Measurements from ENCODE around the gene HCFC1. TPM values are rescaled to one million over a fixed set of nuclear protein-coding genes. Genes with fewer than 3 reads are reported as not detected.
"Not testable (repeated sequence)": the region's sequence is repeated elsewhere in the genome, so short reads cannot be mapped to it uniquely, and the experiment has no call there.

Gene HCFC1
- total RNA-seq, 2 donors from 2014 or later: 36.6 to 80.5 TPM

DNA sequence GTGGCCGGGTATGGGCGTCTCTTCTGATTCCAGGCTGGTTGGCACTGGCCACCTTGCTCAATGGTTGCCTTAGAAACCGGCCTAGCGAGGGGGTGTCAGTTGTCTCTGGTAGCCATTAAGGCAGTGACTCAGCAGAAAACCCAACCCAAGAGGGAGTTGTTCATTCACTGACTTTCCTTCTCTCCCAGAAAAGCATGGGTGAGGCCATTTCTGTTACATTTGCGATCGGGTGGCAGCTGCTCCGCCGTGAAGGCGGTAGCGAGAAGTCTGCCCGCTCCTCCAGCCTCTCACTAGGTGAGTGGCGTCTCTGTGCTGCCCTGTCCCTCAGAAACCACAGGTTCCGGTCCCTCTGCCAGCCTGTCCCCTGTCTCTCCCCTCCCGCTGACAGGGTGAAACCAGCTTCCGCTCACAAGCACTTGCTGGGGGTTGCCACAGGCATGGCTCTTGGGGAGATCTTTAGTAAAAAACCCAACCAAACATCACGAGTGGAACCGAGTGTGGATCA, 30.6 kb upstream of the HCFC1 start:
- H3K4me3 ChIP-seq: no peak overlapping the region
- DNase-seq: no peak
- intact Hi-C loops (cut with DNase I): no loop called here
- no peaks in the 10 kb centered on the region for H3K9me3 ChIP-seq
- no peaks in the 10 kb centered on the region for H3K27me3 ChIP-seq
- TF ChIP-seq, protein P1, sequence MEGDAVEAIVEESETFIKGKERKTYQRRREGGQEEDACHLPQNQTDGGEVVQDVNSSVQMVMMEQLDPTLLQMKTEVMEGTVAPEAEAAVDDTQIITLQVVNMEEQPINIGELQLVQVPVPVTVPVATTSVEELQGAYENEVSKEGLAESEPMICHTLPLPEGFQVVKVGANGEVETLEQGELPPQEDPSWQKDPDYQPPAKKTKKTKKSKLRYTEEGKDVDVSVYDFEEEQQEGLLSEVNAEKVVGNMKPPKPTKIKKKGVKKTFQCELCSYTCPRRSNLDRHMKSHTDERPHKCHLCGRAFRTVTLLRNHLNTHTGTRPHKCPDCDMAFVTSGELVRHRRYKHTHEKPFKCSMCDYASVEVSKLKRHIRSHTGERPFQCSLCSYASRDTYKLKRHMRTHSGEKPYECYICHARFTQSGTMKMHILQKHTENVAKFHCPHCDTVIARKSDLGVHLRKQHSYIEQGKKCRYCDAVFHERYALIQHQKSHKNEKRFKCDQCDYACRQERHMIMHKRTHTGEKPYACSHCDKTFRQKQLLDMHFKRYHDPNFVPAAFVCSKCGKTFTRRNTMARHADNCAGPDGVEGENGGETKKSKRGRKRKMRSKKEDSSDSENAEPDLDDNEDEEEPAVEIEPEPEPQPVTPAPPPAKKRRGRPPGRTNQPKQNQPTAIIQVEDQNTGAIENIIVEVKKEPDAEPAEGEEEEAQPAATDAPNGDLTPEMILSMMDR (IDR thresholded peaks at IDR 0.05): no peak
- no peaks in the 10 kb centered on the region for H3K4me1 ChIP-seq
- H3K27ac ChIP-seq: no peak overlapping the region
- H3K36me3 ChIP-seq: no peaks in the 10 kb centered on the region
- H3K9ac ChIP-seq (ENCODE audit: low read depth in 2 of 2, low read length in 2 of 2): no peak overlapping the region

DNA sequence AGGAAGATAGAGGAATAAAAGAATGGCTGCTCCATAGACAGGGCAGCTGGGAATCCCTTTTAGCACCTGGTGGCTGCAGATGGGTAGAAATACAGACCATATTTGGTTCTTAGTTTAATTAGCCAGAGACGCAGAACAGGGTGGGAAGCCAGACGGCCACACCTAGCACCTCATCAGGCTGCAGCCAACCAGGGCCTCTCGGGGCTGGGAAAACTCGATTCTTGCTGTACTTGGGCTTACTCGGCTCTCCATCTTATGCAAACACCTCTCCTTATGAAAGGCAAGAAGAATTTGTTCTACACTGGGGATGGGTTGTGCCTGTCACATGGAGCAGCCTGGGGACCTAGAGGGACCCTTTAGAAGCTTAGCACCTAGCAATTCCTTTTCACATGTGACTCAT, 28.4 kb upstream of the HCFC1 start:
- H3K4me1 ChIP-seq: no peaks in the 10 kb centered on the region
- no peak for DNase-seq
- TF ChIP-seq, protein P1 (IDR thresholded peaks at IDR 0.05): no peak
- no peaks in the 10 kb centered on the region for H3K36me3 ChIP-seq
- intact Hi-C loops (cut with DNase I): no loop called here
- H3K9me3 ChIP-seq: no peaks in the 10 kb centered on the region
- no peak overlapping the region for H3K4me3 ChIP-seq
- peaks cover 3% of the 10 kb centered on the region for H3K27me3 ChIP-seq
- H3K9ac ChIP-seq (ENCODE audit: low read depth in 2 of 2, low read length in 2 of 2): no peak overlapping the region
- H3K27ac ChIP-seq: no peak overlapping the region

DNA sequence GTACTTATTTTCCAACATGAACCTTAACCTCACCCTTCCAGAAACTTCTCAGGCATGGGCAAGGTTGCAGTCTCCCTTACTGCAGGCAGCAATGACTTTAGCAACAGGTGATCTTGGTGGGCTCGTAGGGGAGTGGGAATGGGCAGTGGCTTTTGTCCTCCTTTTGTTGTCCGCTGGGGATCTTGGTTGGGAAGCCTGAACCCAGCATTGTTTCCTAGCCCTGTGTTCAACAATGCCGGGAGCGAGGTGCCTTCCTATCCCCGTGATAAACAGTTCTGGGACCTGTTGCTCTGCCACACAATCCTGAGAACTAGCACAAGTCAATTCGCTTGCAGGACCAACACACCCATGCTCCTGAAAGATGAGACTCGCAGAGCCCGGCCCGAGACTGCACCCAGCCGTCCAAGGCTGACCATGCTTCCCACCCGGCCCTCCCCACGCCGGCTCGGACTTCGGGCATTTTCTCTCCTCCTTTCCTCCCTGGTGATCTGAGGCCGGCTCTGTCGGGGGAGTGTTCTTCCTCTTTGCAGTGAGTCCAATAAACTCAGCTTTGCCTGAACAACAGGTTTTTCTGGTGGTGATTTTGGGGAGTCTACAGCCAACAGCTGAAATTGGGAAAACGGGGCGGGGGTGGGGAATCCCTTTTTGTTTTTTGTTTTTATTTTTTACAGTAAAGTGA, 27.9 kb upstream of the HCFC1 start:
- Histone ChIP-seq H3K9ac (ENCODE audit: low read depth in 2 of 2, low read length in 2 of 2) (no peak overlapping the region), H3K27ac (no peak overlapping the region), H3K4me3 (no peak overlapping the region), H3K27me3 (peaks cover 3% of the 10 kb centered on the region), H3K9me3 (no peaks in the 10 kb centered on the region), H3K4me1 (no peaks in the 10 kb centered on the region), H3K36me3 (no peaks in the 10 kb centered on the region)
- intact Hi-C loops (cut with DNase I): no loop called here
- TF ChIP-seq, protein P1 (IDR thresholded peaks at IDR 0.05): no peak
- DNase-seq: no peak

DNA sequence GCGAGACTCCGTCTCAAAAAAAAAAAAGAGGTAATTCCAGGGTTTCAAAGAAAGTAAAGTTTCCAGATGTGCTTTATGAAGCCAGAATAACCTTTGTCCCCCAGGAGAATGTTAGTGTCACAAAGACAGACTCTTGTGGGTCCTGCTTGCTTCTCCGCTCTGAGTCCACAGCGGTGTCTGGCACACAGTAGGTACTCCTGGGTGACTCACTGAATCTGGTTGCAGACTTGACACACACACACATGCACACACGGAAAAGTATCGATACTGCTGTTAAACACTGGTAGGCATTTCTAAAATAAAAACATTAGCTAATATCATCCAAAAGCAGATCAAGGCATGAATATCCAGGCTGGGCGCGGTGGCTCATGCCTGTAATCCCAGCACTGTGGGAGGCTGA, 23.9 kb upstream of the HCFC1 start:
- intact Hi-C loops (cut with DNase I): no loop called here
- Histone ChIP-seq H3K27me3 (peaks cover 10% of the 10 kb centered on the region), H3K4me3 (no peak overlapping the region), H3K4me1 (no peaks in the 10 kb centered on the region), H3K27ac (no peak overlapping the region), H3K9me3 (no peaks in the 10 kb centered on the region), H3K9ac (ENCODE audit: low read depth in 2 of 2, low read length in 2 of 2) (no peak overlapping the region), H3K36me3 (no peaks in the 10 kb centered on the region)
- TF ChIP-seq, protein P1 (IDR thresholded peaks at IDR 0.05): no peak
- DNase-seq: no peak

DNA sequence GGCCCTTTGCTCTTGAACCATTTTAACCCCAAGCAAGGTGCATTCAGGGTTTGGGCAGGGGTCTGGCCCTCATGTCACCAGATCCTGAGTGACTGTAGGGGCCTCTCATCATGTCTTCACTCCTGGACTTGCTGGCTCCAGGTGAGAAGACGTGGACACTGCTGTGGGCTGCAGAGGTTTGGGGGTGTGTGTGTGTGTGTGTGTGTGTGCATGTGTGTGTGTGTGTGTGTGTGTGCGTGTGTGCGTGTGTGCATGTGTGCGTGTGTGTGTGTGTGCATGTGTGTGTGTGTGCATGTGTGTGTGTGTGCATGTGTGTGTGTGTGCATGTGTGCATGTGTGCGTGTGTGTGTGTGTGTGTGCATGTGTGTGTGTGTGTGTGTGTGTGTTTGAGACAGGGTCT, 22.8 kb upstream of the HCFC1 start:
- H3K9me3 ChIP-seq; intact Hi-C loops (cut with DNase I); H3K9ac ChIP-seq (ENCODE audit: low read depth in 2 of 2, low read length in 2 of 2); H3K4me1 ChIP-seq; DNase-seq; H3K4me3 ChIP-seq; H3K36me3 ChIP-seq; H3K27ac ChIP-seq: not testable (repeated sequence)
- H3K27me3 ChIP-seq: peaks cover 10% of the 10 kb centered on the region

- H3K9me3 ChIP-seq: no peaks in the 10 kb centered on the region
- intact Hi-C loops (cut with DNase I): no loop called here
- no peak overlapping the region for H3K9ac ChIP-seq (ENCODE audit: low read depth in 2 of 2, low read length in 2 of 2)
- DNase-seq: no peak
- TF ChIP-seq, protein P1 (IDR thresholded peaks at IDR 0.05): no peak
- H3K27ac ChIP-seq: no peak overlapping the region
- H3K4me3 ChIP-seq: no peak overlapping the region
- peaks cover 10% of the 10 kb centered on the region for H3K27me3 ChIP-seq
- no peaks in the 10 kb centered on the region for H3K36me3 ChIP-seq
- H3K4me1 ChIP-seq: no peaks in the 10 kb centered on the region
Observed at GRCh38 chrX:153993978-153994377, 22.4 kb upstream of the HCFC1 start.
